ENCODE results near the gene FRYL. TPM values are rescaled to one million over a fixed set of nuclear protein-coding genes. Genes with fewer than 3 reads are reported as not detected.

The FRYL gene
- total and polyA plus RNA-seq, 2 of the 13 experiments (the other 11 are each of a cell fraction or from before 2014, with no cell fraction given): 9.7 to 19.6 TPM

DNA sequence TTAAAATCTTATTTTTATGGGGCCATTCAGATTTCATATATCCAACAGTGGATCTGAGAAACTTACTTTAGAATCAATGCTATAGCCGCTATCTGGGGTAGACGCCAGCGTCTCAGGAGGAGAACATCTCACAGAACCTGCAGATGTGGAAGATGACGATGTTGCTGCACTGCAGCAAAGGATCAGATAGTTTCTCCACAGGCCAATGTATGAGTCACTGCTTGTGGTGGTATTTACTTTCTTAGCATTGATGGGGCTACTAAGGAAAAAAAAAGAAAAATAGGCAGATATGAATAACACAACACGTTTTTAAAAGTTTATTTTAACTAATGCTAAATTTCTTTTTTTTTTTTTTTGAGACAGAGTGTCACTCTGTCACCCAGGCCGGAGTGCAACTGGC lies 204.1 kb downstream of the FRYL start:
- no peaks in the 10 kb centered on the region for H3K4me1 ChIP-seq (ENCODE audit: insufficient read depth, low read length)
- H3K79me2 ChIP-seq (ENCODE audit: insufficient read depth, low read length): no peaks in the 10 kb centered on the region
- ChIA-PET POLR2A (no interaction called here), CTCF (ENCODE audit: low intra/inter-chr PET ratio, low total read pairs) (no interaction called here)
- H3K4me3 ChIP-seq (replicated peaks in 1 of 3; ENCODE audit: insufficient read depth in 1 of 3, low read depth in 2 of 3, low read length in 3 of 3): no peak overlapping the region
- intact Hi-C loops (cut with micrococcal nuclease; ENCODE audit: unreplicated experiment) (loop anchor here (5.0 kb wide), 1 partner anchor 371 kb away; no protein-coding TSS in a partner anchor), in situ Hi-C loops (cut with HindIII; ENCODE audit: extremely low pct_ligation_motif_present, low pct_unique_long_range_greater_than_20kb) (loop anchor here (5.0 to 25.0 kb wide), 2 partner anchors 211 to 386 kb away; partner anchors contain the start of gene FRYL)
- WGBS (ENCODE audit: low lambda C conversion rate): 94% methylated on average over 6 of the region's 6 CpGs
- H4K20me1 ChIP-seq (ENCODE audit: insufficient read depth, low read length): no peaks in the 10 kb centered on the region
- FAIRE-seq: no peak
- no peaks in the 10 kb centered on the region for H3K9me3 ChIP-seq (ENCODE audit: low read length)
- H3K4me2 ChIP-seq (ENCODE audit: low read depth, low read length): no peak overlapping the region
- H3K27ac ChIP-seq (ENCODE audit: extremely low read length, insufficient read depth, low read length): no peak overlapping the region
- H2AFZ ChIP-seq (ENCODE audit: low read length): no peak overlapping the region
- no peak for DNase-seq (ENCODE audit: low spot score)
- BruUV-seq (replicated peaks): no TSS peak
- ATAC-seq: no peak
- H3K9ac ChIP-seq (ENCODE audit: insufficient read depth, low read depth, low read length): no peak overlapping the region
- H3K27me3 ChIP-seq (ENCODE audit: control insufficient read depth in 1 of 2, insufficient read depth in 2 of 2, low read length in 2 of 2): no peaks in the 10 kb centered on the region
- H3K36me3 ChIP-seq (replicated peaks in 1 of 2; ENCODE audit: control insufficient read depth in 1 of 2, insufficient read depth in 2 of 2, low read length in 2 of 2): peaks cover 0 to 23% of the 10 kb centered on the region in 2 experiments; a peak in 2 of 5 replicates
- TF ChIP-seq HNRNPH1 (optimal IDR thresholded peaks at IDR 0.05; ENCODE audit: low read depth, low read length) (no peak), PHB2 (IDR thresholded peaks at IDR 0.05; ENCODE audit: partially characterized antibody) (no peak), PAWR (CRISPR knock-in tag; IDR thresholded peaks at IDR 0.05; ENCODE audit: borderline replicate concordance) (no peak), ZNF235 (CRISPR knock-in tag; IDR thresholded peaks at IDR 0.05; ENCODE audit: borderline replicate concordance) (no peak), PRMT3 (CRISPR knock-in tag; IDR thresholded peaks at IDR 0.05; ENCODE audit: borderline replicate concordance, low read depth) (no peak), RAD51 (IDR thresholded peaks at IDR 0.05; ENCODE audit: borderline replicate concordance) (no peak), TBX3 (IDR thresholded peaks at IDR 0.05; ENCODE audit: borderline replicate concordance) (no peak), ZNF841 (CRISPR knock-in tag; IDR thresholded peaks at IDR 0.05; ENCODE audit: borderline replicate concordance) (no peak), RFX3 (CRISPR knock-in tag; IDR thresholded peaks at IDR 0.05) (no peak), ZNF142 (CRISPR knock-in tag; IDR thresholded peaks at IDR 0.05) (no peak), NR1H2 (CRISPR knock-in tag; IDR thresholded peaks at IDR 0.05; ENCODE audit: borderline replicate concordance, low read depth) (no peak), ZNF317 (CRISPR knock-in tag; IDR thresholded peaks at IDR 0.05) (no peak), ZNF660 (CRISPR knock-in tag; IDR thresholded peaks at IDR 0.05; ENCODE audit: borderline replicate concordance, low read depth) (no peak), KLF6 (CRISPR knock-in tag; IDR thresholded peaks at IDR 0.05) (no peak), BRCA1 (CRISPR knock-in tag; IDR thresholded peaks at IDR 0.05) (no peak), RFX5 (IDR thresholded peaks at IDR 0.05; ENCODE audit: low read depth, low read length) (no peak)
- TF ChIP-seq, protein P1, sequence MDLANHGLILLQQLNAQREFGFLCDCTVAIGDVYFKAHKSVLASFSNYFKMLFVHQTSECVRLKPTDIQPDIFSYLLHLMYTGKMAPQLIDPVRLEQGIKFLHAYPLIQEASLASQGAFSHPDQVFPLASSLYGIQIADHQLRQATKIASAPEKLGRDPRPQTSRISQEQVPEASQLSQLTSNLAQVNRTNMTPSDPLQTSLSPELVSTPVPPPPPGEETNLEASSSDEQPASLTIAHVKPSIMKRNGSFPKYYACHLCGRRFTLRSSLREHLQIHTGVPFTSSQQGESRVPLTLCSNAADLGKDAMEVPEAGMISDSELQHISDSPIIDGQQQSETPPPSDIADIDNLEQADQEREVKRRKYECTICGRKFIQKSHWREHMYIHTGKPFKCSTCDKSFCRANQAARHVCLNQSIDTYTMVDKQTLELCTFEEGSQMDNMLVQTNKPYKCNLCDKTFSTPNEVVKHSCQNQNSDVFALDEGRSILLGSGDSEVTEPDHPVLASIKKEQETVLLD (CRISPR knock-in tag; IDR thresholded peaks at IDR 0.05; ENCODE audit: low read depth): no peak
- TF ChIP-seq, protein P2, sequence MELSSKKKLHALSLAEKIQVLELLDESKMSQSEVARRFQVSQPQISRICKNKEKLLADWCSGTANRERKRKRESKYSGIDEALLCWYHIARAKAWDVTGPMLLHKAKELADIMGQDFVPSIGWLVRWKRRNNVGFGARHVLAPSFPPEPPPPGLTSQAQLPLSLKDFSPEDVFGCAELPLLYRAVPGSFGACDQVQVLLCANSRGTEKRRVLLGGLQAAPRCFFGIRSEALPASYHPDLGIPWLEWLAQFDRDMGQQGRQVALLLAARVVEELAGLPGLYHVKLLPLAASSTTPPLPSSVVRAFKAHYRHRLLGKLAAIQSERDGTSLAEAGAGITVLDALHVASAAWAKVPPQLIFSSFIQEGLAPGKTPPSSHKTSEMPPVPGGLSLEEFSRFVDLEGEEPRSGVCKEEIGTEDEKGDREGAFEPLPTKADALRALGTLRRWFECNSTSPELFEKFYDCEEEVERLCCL (CRISPR knock-in tag; IDR thresholded peaks at IDR 0.05; ENCODE audit: borderline replicate concordance): no peak

Measured in HepG2 (cell line).